Pancreas (tissue), 10 donors: ENCODE measurements around the gene ZSWIM9. TPM values are rescaled to one million over a fixed set of nuclear protein-coding genes. Genes with fewer than 3 reads are reported as not detected.

Experiments used
- ATAC-seq, 4 donors: fragments of 200-7000 bp; cut with Tn5 transposase; one replicate each; pipeline versions ENCODE4 v1.8.0 to v1.9.1; 2020; ENCODE audit warnings: mild to moderate bottlenecking in 4 of 4, moderate library complexity in 4 of 4
- DNase-seq, 6 donors: peaks; one replicate each; pipeline ENCODE4 v3.0.0-alpha.2; 2020
- FAIRE-seq: peaks from 2 replicates; lab custom pipeline; 2012; peaks lifted over from hg19 to GRCh38; lab: Jason Lieb, UNC
- H3K27ac ChIP-seq, 4 donors: fragments of 200-600 bp; sonication (generic); 1 replicate in 3 of 4; 2 replicates in 1 of 4; pipeline versions ENCODE4 v1.5.0 to v1.8.0; 2020
- H3K27me3 ChIP-seq, 4 donors: fragments of 200-600 bp; one replicate each; pipeline ENCODE4 v1.8.0; 2021
- H3K36me3 ChIP-seq, 3 donors: fragments of 200-600 bp; sonication (generic) in 1 of 3; one replicate each; pipeline versions ENCODE4 v1.5.0 to v1.8.0; 2020 to 2021
- H3K4me1 ChIP-seq, 3 donors: fragments of 200-600 bp; one replicate each; pipeline ENCODE4 v1.8.0; 2021
- H3K4me3 ChIP-seq, 4 donors: fragments of 200-600 bp; sonication (generic) in 2 of 4; one replicate each; pipeline versions ENCODE4 v1.5.0 to v1.8.0; 2020 to 2021
- H3K9me3 ChIP-seq, 4 donors: fragments of 200-600 bp; one replicate each; pipeline ENCODE4 v1.8.0; 2021
- WGBS, 2 donors: extraction: QIAGEN DNeasy Blood & Tissue Kit; methylation state at CpG; one replicate each; pipeline ENCODE4 v1.1.7; 2013; 5-methylcytosine and 5-hydroxymethylcytosine counted together
- intact Hi-C, 3 donors: fragments of 100-400 bp; cut with DNase I; formaldehyde crosslinking; loops; one replicate each; pipeline versions ENCODE4 v1.11.1 to v1.14.2; 2022
- polyA plus RNA-seq, 2 donors: library from polyadenylated mRNA; stranded (reverse); fragments of 200-250 nt; gene quantifications; one replicate each; pipeline ENCODE4 v1.2.3, GENCODE V29; 2013
- total RNA-seq, 6 donors: library from RNA; stranded (reverse); fragmentation: NEBNext Ultra II Directional in 4 of 6; extraction: Animal tissue kit (Norgen Biotek cat#: 25700) in 4 of 6; gene quantifications; one replicate each; pipeline versions ENCODE4 v1.2.1 to v1.2.4, GENCODE V29; 2021 to 2023
- TF ChIP-seq, protein P1 (sequence below), 4 donors: fragments of 200-600 bp; sonication (generic) in 3 of 4; IDR thresholded peaks; one replicate each; pipeline versions ENCODE4 v1.5.0 to v1.8.0; 2021; ENCODE audit warnings: antibody characterized with exemption in 4 of 4
- donor health status: healthy with polysubstance abuse.
- donor health status: DM: no; HTN: no; CAD: no; lungs with moderate emphysema.
- donor health status: DM: no; HTN: no; CAD: no.
- donor health status: control.
- donor health status: control.
- donor health status: Bipolar disorder and iron deficiency.
- donor health status: DM: yes; HTN: yes; CAD: no.
- donor health status: DM: no; HTN: no; CAD: no.
- donor health status: DM: no; HTN: no; CAD: no.
- donor health status: DM: yes; HTN: yes; CAD: no.

ZSWIM9 gene
- total and polyA plus RNA-seq, 8 donors: 2.8 to 5.9 (median 4.0) TPM

DNA sequence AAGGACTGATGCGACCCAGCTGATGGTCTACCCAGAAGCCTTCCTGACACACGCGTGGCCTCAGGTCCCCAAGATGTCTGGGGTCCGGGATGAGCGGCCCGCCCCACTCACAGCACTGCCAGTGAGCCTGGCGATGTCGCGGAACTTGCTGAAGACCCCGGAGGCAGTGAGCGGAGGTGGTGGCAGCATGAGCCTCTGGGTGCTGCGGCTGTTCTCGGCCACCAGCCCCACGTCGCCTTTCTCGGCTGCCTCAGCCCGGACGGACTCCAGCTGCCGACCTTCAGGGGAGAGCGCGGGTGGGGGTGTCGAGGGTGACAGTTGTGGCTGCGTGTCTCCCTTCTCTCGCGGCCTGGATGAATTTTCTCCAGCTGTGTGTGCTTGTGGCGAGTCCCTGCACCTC lies 33.1 kb upstream of the ZSWIM9 start:
- intact Hi-C loops: no loop called here
- 94 to 95% methylated on average over 26 of the region's 26 CpGs for WGBS, 2 donors
- Histone ChIP-seq H3K9me3 (no peaks in the 10 kb centered on the region), H3K36me3 (no peaks in the 10 kb centered on the region), H3K27me3 (no peaks in the 10 kb centered on the region), H3K27ac (no peak overlapping the region), H3K4me1 (no peaks in the 10 kb centered on the region), H3K4me3 (no peak overlapping the region)
- ATAC-seq (no peak), FAIRE-seq (no peak), DNase-seq (no peak)
- TF ChIP-seq, protein P1, sequence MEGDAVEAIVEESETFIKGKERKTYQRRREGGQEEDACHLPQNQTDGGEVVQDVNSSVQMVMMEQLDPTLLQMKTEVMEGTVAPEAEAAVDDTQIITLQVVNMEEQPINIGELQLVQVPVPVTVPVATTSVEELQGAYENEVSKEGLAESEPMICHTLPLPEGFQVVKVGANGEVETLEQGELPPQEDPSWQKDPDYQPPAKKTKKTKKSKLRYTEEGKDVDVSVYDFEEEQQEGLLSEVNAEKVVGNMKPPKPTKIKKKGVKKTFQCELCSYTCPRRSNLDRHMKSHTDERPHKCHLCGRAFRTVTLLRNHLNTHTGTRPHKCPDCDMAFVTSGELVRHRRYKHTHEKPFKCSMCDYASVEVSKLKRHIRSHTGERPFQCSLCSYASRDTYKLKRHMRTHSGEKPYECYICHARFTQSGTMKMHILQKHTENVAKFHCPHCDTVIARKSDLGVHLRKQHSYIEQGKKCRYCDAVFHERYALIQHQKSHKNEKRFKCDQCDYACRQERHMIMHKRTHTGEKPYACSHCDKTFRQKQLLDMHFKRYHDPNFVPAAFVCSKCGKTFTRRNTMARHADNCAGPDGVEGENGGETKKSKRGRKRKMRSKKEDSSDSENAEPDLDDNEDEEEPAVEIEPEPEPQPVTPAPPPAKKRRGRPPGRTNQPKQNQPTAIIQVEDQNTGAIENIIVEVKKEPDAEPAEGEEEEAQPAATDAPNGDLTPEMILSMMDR (IDR thresholded peaks at IDR 0.05): no peak

DNA sequence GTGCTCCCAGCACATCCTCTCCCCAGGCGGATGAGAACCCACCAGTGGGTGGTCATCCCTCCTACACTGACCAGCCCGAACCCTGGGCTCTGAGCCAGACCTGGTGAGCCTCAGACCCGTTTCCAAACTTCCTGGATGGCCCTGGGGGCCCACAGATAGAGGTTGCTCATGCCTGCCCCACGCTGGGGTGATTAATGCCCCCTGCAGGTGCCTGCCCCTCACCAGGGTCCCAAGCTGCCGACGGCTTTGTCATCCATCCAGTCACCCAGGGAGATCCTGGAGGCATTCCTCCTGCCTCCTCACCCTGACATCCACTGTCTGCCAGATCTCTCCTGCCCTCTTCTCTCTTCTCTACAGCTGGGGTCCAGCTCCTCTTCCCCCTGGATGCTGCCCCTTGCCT lies 31.4 kb upstream of the ZSWIM9 start:
- DNase-seq: no peak
- Histone ChIP-seq H3K27ac (no peak overlapping the region), H3K9me3 (no peaks in the 10 kb centered on the region), H3K4me3 (no peak overlapping the region), H3K36me3 (no peaks in the 10 kb centered on the region), H3K27me3 (no peaks in the 10 kb centered on the region), H3K4me1 (no peaks in the 10 kb centered on the region)
- no peak for ATAC-seq
- intact Hi-C loops: no loop called here
- TF ChIP-seq, protein P1 (IDR thresholded peaks at IDR 0.05): no peak
- FAIRE-seq: no peak
- WGBS, 2 donors: 79 to 92% methylated on average over 6 of the region's 6 CpGs

DNA sequence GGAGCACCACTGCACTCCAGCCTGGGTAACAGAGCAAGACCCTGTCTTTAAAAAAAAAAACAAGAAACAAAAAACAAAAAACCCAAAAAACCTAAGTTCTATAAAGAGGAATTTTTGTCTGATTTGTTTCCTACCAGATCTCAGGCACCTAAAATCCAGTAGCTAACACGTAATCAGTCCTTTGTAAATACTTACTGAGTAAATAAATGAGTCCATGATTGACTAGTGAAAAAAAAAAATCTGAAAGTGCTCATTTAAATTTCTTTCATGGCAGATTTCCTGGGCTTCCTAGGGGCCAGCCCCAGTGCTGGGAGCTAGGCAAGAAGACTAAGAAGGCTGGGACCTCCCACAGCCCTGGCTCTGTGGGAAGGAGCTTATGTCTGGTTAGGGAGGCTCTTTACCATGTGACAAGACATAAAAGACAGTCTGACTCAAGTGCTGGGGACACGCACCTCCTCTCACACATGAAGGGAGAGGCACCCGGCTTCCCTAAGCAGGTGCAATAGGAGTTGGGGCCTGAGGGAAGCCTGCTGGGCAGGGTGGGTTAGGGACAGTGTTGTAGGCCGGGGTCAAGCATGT lies 22.8 kb upstream of the ZSWIM9 start:
- 65 to 75% methylated on average over 4 of the region's 4 CpGs for WGBS, 2 donors
- Histone ChIP-seq H3K4me3 (no peak overlapping the region), H3K27me3 (no peaks in the 10 kb centered on the region), H3K9me3 (no peaks in the 10 kb centered on the region), H3K27ac (no peak overlapping the region), H3K4me1 (no peaks in the 10 kb centered on the region), H3K36me3 (no peaks in the 10 kb centered on the region)
- DNase-seq (no peak), ATAC-seq (peak in 1 of 4 donors; percentile 59), FAIRE-seq (no peak)
- intact Hi-C loops: no loop called here
- TF ChIP-seq, protein P1 (IDR thresholded peaks at IDR 0.05): no peak

GRCh38 chr19:48148576-48148975 lies 21.9 kb upstream of the ZSWIM9 start:
- whole genome bisulfite sequencing, 2 donors: 91 to 98% methylated on average over 9 of the region's 9 CpGs
- intact Hi-C loops: no loop called here
- no peak for FAIRE-seq

DNA sequence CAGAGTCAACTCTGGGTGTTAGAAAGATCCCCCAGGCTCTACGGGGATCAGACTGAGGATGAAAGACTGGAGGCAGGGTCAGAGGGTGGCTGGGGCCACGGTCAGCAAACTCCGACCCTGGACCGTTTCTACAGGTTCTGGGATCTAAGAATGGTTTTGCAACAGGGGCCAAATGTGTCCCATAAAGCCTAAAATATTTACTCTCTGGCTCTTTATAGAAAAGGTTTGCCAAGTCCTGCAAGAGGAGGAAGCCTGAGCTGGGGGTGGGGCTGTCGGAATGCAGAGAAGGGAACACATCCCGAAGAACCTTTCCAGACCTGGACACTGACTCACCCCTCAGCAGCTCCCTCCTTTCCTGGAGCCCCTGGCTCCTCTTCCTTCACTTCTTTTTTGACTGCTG lies 21.1 kb upstream of the ZSWIM9 start:
- Histone ChIP-seq H3K4me1 (no peaks in the 10 kb centered on the region), H3K27me3 (no peaks in the 10 kb centered on the region), H3K9me3 (no peaks in the 10 kb centered on the region), H3K27ac (no peak overlapping the region), H3K4me3 (no peak overlapping the region), H3K36me3 (no peaks in the 10 kb centered on the region)
- FAIRE-seq (no peak), ATAC-seq (no peak), DNase-seq (no peak)
- TF ChIP-seq, protein P1 (IDR thresholded peaks at IDR 0.05): no peak
- intact Hi-C loops: no loop called here
- 82 to 95% methylated on average over 6 of the region's 6 CpGs for WGBS, 2 donors

More at GRCh38 chr19:48148576-48148975, 21.9 kb upstream of the ZSWIM9 start:
- H3K36me3 ChIP-seq: no peaks in the 10 kb centered on the region
- H3K27ac ChIP-seq: no peak overlapping the region
- no peaks in the 10 kb centered on the region for H3K4me1 ChIP-seq
- H3K4me3 ChIP-seq: no peak overlapping the region
- no peaks in the 10 kb centered on the region for H3K27me3 ChIP-seq
- H3K9me3 ChIP-seq: no peaks in the 10 kb centered on the region
- TF ChIP-seq, protein P1 (IDR thresholded peaks at IDR 0.05): no peak
- ATAC-seq (no peak), DNase-seq (no peak)
